Spinal cord (tissue), 10 donors: ENCODE measurements around the gene CSMD2. TPM values are rescaled to one million over a fixed set of nuclear protein-coding genes. Genes with fewer than 3 reads are reported as not detected.

Experiments used
- DNase-seq, 6 donors: peaks; one replicate each; pipeline versions ENCODE4 v3.0.0 to v3.0.0-alpha.2; 2013 to 2015; ENCODE audit warnings: low spot score in 6 of 6, low read depth in 4 of 6
- H3K27ac ChIP-seq: one replicate; pipeline ENCODE4 v1.5.1; 2013; ENCODE audit warnings: low read depth, low read length, control low read depth
- H3K27me3 ChIP-seq: one replicate; pipeline ENCODE4 v1.6.1; 2013; ENCODE audit warnings: low read length; ENCODE audit not compliant: control insufficient read depth, insufficient read depth
- H3K36me3 ChIP-seq: one replicate; pipeline ENCODE4 v1.6.1; 2013; ENCODE audit warnings: low read length; ENCODE audit not compliant: control insufficient read depth, insufficient read depth
- H3K4me1 ChIP-seq: one replicate; pipeline ENCODE4 v1.6.1; 2013; ENCODE audit warnings: low read length; ENCODE audit not compliant: control insufficient read depth, insufficient read depth
- H3K4me3 ChIP-seq: one replicate; pipeline ENCODE4 v1.5.1; 2013; ENCODE audit warnings: low read depth, low read length, control low read depth
- H3K9me3 ChIP-seq: one replicate; pipeline ENCODE4 v1.6.1; 2013; ENCODE audit warnings: low read length; ENCODE audit not compliant: control insufficient read depth, insufficient read depth
- whole genome bisulfite sequencing: methylation state at CpG from one replicate; pipeline ENCODE4 v1.1.5; 2013; ENCODE audit warnings: missing lambda C conversion rate; ENCODE audit not compliant: insufficient coverage; 5-methylcytosine and 5-hydroxymethylcytosine counted together
- polyA plus RNA-seq, 2 donors: library from polyadenylated mRNA; unstranded; fragments of 120-200 nt; gene quantifications; one replicate each; pipeline ENCODE4 v1.2.1, GENCODE V29; 2013; ENCODE audit not compliant: insufficient read length in 2 of 2
- total RNA-seq, 2 donors: library from RNA; depleted of rRNA in 1 of 2; stranded (reverse); fragments of 120-200 nt in 1 of 2; fragments of >200 nt in 1 of 2; gene quantifications; one replicate each; pipeline versions ENCODE4 v1.2.3 to v1.2.4, GENCODE V29; 2013 to 2014
- donor health status: healthy.

CSMD2 gene
- total and polyA plus RNA-seq, 4 donors = 16.0 to 26.4 (median 22.2) TPM

- Histone ChIP-seq H3K4me1 (peaks cover 21% of the 10 kb centered on the region), H3K27ac (no peak overlapping the region), H3K9me3 (no peaks in the 10 kb centered on the region), H3K27me3 (no peaks in the 10 kb centered on the region), H3K36me3 (peaks cover 6% of the 10 kb centered on the region), H3K4me3 (no peak overlapping the region)
- DNase-seq = no peak
- WGBS = 84% methylated on average over 1 of the region's 6 CpGs
Measured at GRCh38 chr1:34066166-34066565, 98.9 kb downstream of the CSMD2 start.

- Histone ChIP-seq H3K4me3 (no peak overlapping the region), H3K27me3 (no peaks in the 10 kb centered on the region), H3K27ac (no peak overlapping the region), H3K4me1 (peaks cover 26% of the 10 kb centered on the region), H3K36me3 (peaks cover 6% of the 10 kb centered on the region), H3K9me3 (no peaks in the 10 kb centered on the region)
- WGBS = 100% methylated on average over 1 of the region's 2 CpGs
- DNase-seq = no peak
Measured at GRCh38 chr1:34065498-34065897, 99.5 kb downstream of the CSMD2 start.

- peak in 4 of 6 donors; percentile 35 to 69 (median 48) for DNase-seq
- Histone ChIP-seq H3K9me3 (no peaks in the 10 kb centered on the region), H3K36me3 (peaks cover 3% of the 10 kb centered on the region), H3K4me1 (peaks cover 41% of the 10 kb centered on the region), H3K27ac (no peak overlapping the region), H3K4me3 (no peak overlapping the region), H3K27me3 (no peaks in the 10 kb centered on the region)
- 47% methylated on average over 9 of the region's 10 CpGs for WGBS
Measured at GRCh38 chr1:34060901-34061415, 104.1 kb downstream of the CSMD2 start.

- 55% methylated on average over 3 of the region's 5 CpGs for WGBS
- peak in 1 of 6 donors; percentile 78 for DNase-seq
- H3K4me3 ChIP-seq = no peak overlapping the region
Measured at GRCh38 chr1:34060187-34060730, 104.8 kb downstream of the CSMD2 start.

GRCh38 chr1:34057347-34058130 lies 107.5 kb downstream of the CSMD2 start:
- Histone ChIP-seq H3K4me3 (no peak overlapping the region), H3K9me3 (no peaks in the 10 kb centered on the region), H3K27me3 (no peaks in the 10 kb centered on the region), H3K4me1 (peaks cover 42% of the 10 kb centered on the region), H3K36me3 (peaks cover 3% of the 10 kb centered on the region), H3K27ac (peak overlapping the region; percentile 29)
- DNase-seq = peak; percentile 45 to 91 (median 60)
- 10% methylated on average over 9 of the region's 11 CpGs for WGBS

More at GRCh38 chr1:34060187-34060730, 104.8 kb downstream of the CSMD2 start:
- Histone ChIP-seq H3K27ac (no peak overlapping the region), H3K4me1 (peaks cover 39% of the 10 kb centered on the region), H3K36me3 (peaks cover 3% of the 10 kb centered on the region), H3K9me3 (no peaks in the 10 kb centered on the region), H3K27me3 (no peaks in the 10 kb centered on the region)

GRCh38 chr1:34055818-34056217 lies 109.2 kb downstream of the CSMD2 start:
- 96% methylated on average over 3 of the region's 5 CpGs for WGBS
- no peak for DNase-seq
- Histone ChIP-seq H3K36me3 (no peaks in the 10 kb centered on the region), H3K4me1 (peaks cover 36% of the 10 kb centered on the region), H3K9me3 (no peaks in the 10 kb centered on the region), H3K4me3 (no peak overlapping the region), H3K27me3 (no peaks in the 10 kb centered on the region), H3K27ac (no peak overlapping the region)

GRCh38 chr1:34054920-34055319 lies 110.1 kb downstream of the CSMD2 start:
- Histone ChIP-seq H3K27ac (no peak overlapping the region), H3K9me3 (no peaks in the 10 kb centered on the region), H3K4me3 (no peak overlapping the region), H3K27me3 (no peaks in the 10 kb centered on the region), H3K36me3 (no peaks in the 10 kb centered on the region), H3K4me1 (peaks cover 29% of the 10 kb centered on the region)
- WGBS = no CpG with 5 or more reads among the region's 1 CpG
- peak in 2 of 6 donors; percentile 50 to 51 for DNase-seq

GRCh38 chr1:34053660-34054059 lies 111.4 kb downstream of the CSMD2 start:
- H3K4me1 ChIP-seq = peaks cover 24% of the 10 kb centered on the region

GRCh38 chr1:34052565-34052964 lies 112.5 kb downstream of the CSMD2 start:
- peak in 1 of 6 donors; percentile 33 for DNase-seq
- H3K27ac ChIP-seq = no peak overlapping the region
- 51% methylated on average over 6 of the region's 6 CpGs for WGBS
- no peaks in the 10 kb centered on the region for H3K27me3 ChIP-seq
- H3K4me1 ChIP-seq = peaks cover 14% of the 10 kb centered on the region
- H3K9me3 ChIP-seq = no peaks in the 10 kb centered on the region
- no peaks in the 10 kb centered on the region for H3K36me3 ChIP-seq
- H3K4me3 ChIP-seq = no peak overlapping the region

More at GRCh38 chr1:34053660-34054059, 111.4 kb downstream of the CSMD2 start:
- Histone ChIP-seq H3K27ac (no peak overlapping the region), H3K9me3 (no peaks in the 10 kb centered on the region), H3K27me3 (no peaks in the 10 kb centered on the region), H3K4me3 (no peak overlapping the region), H3K36me3 (no peaks in the 10 kb centered on the region)
- WGBS = no CpG with 5 or more reads among the region's 2 CpGs
- DNase-seq = no peak
